ENCODE results near the gene ESPL1. TPM values are rescaled to one million over a fixed set of nuclear protein-coding genes. Genes with fewer than 3 reads are reported as not detected.
A peak's percentile ranks its signal among the peaks of the same experiment; 100 is the strongest.

The ESPL1 gene
- total and polyA plus RNA-seq, 2 of the 8 experiments (the other 6 are each of a cell fraction or from before 2014, with no cell fraction given): 31.8 to 52.7 TPM

- Histone ChIP-seq H3K79me1 (ENCODE audit: low read depth, low read length) (no peaks in the 10 kb centered on the region), H3K27me3 (replicated peaks in 1 of 4; ENCODE audit: control insufficient read depth in 3 of 4, extremely low read depth in 1 of 4, insufficient read depth in 3 of 4, low read length in 3 of 4) (peaks cover 0 to 24% (median 17%) of the 10 kb centered on the region in 4 experiments; a peak in 6 of 7 replicates), H2BK12ac (ENCODE audit: low read depth, low read length) (no peak overlapping the region), H4K5ac (ENCODE audit: insufficient read length, low read depth, low read length) (no peak overlapping the region), H3K4ac (replicated peaks; ENCODE audit: insufficient read length, low read depth, low read length) (no peak overlapping the region), H2BK5ac (ENCODE audit: low read depth, low read length) (no peak overlapping the region), H2BK120ac (replicated peaks; ENCODE audit: low read depth, low read length) (no peak overlapping the region), H4K91ac (replicated peaks; ENCODE audit: insufficient read length, low read length) (no peak overlapping the region), H3K4me2 (ENCODE audit: insufficient read depth in 1 of 2, low read depth in 2 of 2, low read length in 2 of 2) (peak overlapping the region; percentile 62 to 87), H3K4me3 (ENCODE audit: extremely low read depth in 1 of 4, insufficient read depth in 2 of 4, low read depth in 3 of 4, low read length in 4 of 4) (peak overlapping the region; percentile 71 to 97 (median 94)), H2BK20ac (ENCODE audit: low read length) (no peak overlapping the region), H2AFZ (ENCODE audit: low read length) (no peak overlapping the region), H3K9me3 (ENCODE audit: insufficient read depth in 2 of 2, low read depth in 1 of 2, low read length in 1 of 2) (no peaks in the 10 kb centered on the region), H3K14ac (ENCODE audit: insufficient read length) (no peak overlapping the region), H2AK5ac (ENCODE audit: low read depth, low read length) (no peak overlapping the region), H3K23ac (ENCODE audit: insufficient read length) (no peak overlapping the region), H3K36me3 (ENCODE audit: control insufficient read depth in 2 of 4, insufficient read depth in 4 of 4, low read length in 3 of 4) (peaks cover 0 to 21% (median 9%) of the 10 kb centered on the region in 4 experiments; a peak in 5 of 8 replicates), H3K9ac (replicated peaks in 1 of 4; ENCODE audit: extremely low read depth in 1 of 4, low read depth in 3 of 4, low read length in 3 of 4) (peak overlapping the region in 1 of 4 experiments; percentile 34; a peak in 3 of 7 replicates), H3K79me2 (ENCODE audit: control insufficient read depth in 1 of 2, insufficient read depth in 2 of 2, low read length in 2 of 2) (no peaks in the 10 kb centered on the region), H3K56ac (replicated peaks; ENCODE audit: insufficient read length, low read depth, low read length) (peak overlapping the region; percentile 24), H3K27ac (ENCODE audit: low read depth, low read length) (no peak overlapping the region; the same call in 1 of the 2 replicates), H4K20me1 (replicated peaks in 1 of 2; ENCODE audit: control insufficient read depth in 1 of 2, insufficient read depth in 2 of 2, low read length in 2 of 2) (peaks cover 0 to 2% of the 10 kb centered on the region in 2 experiments), H4K8ac (ENCODE audit: extremely low read depth, insufficient read depth, low read length) (no peak overlapping the region), H3K23me2 (ENCODE audit: low read depth, low read length) (peaks cover 2% of the 10 kb centered on the region; the same call in 1 of the 2 replicates), H3K18ac (ENCODE audit: extremely low read depth, low read length) (no peak overlapping the region), H2BK15ac (ENCODE audit: low read length) (no peak overlapping the region), H3K4me1 (replicated peaks in 1 of 4; ENCODE audit: control insufficient read depth in 3 of 4, insufficient read depth in 4 of 4, low read length in 3 of 4) (peaks cover 0 to 10% (median 6%) of the 10 kb centered on the region in 4 experiments; a peak in 5 of 7 replicates)
- FAIRE-seq: no peak
- CTCF ChIA-PET (ENCODE audit: partially characterized antibody): interaction anchor here (0.6 to 21.2 kb wide), 49 partner anchors 10 to 356 kb away, joined by 3 to 381 read pairs (median 5); partner anchors contain the start of genes ATP5MC2, ESPL1, MYG1 and NPFF
- WGBS, 2 experiments (ENCODE audit: extremely low coverage in 1 of 2, insufficient coverage in 1 of 2, insufficient read length in 1 of 2, insufficient replicate concordance in 2 of 2, low coverage in 1 of 2, low lambda C conversion rate in 2 of 2, missing lambda C conversion rate in 1 of 2): 62% methylated on average over 10 of the region's 10 CpGs; no CpG with 5 or more reads in 1 of the 2 experiments
- POLR2A ChIA-PET (ENCODE audit: partially characterized antibody): interaction anchor here (0.6 to 8.0 kb wide), 44 partner anchors 8 to 260 kb away, joined by 3 to 51 read pairs (median 4); partner anchors contain the start of genes ESPL1, MAP3K12, MYG1 and PFDN5
- DNase-seq (ENCODE audit: low read depth in 1 of 2, low spot score in 2 of 2): no peak
- TF ChIP-seq SIN3A (conservative IDR thresholded peaks at IDR 0.05 in 1 of 2, IDR thresholded peaks at IDR 0.05 in 1 of 2; ENCODE audit: low read depth in 1 of 2, low read length in 2 of 2) (no peak), TEAD4 (IDR thresholded peaks at IDR 0.05; ENCODE audit: low read depth, low read length) (no peak), HDAC6 (IDR thresholded peaks at IDR 0.05; ENCODE audit: low read depth, low read length) (no peak), KDM1A (IDR thresholded peaks at IDR 0.05; ENCODE audit: borderline replicate concordance, low read length) (no peak), RXRA (IDR thresholded peaks at IDR 0.05; ENCODE audit: insufficient read depth, low read depth, low read length) (no peak), EZH2 (IDR thresholded peaks at IDR 0.05; ENCODE audit: low read depth, low read length, severe bottlenecking) (no peak), E2F6 (IDR thresholded peaks at IDR 0.05) (no peak), RAD21 (IDR thresholded peaks at IDR 0.05 in 1 of 2, conservative IDR thresholded peaks at IDR 0.05 in 1 of 2; ENCODE audit: low read depth in 2 of 2, low read length in 2 of 2) (no peak), SRF (IDR thresholded peaks at IDR 0.05; ENCODE audit: low read depth, low read length) (no peak)
These were observed 52.5 kb downstream of the ESPL1 start for GRCh38 chr12:53320352-53321195.
